Measurements from ENCODE around the gene WDR62. TPM values are rescaled to one million over a fixed set of nuclear protein-coding genes. Genes with fewer than 3 reads are reported as not detected.
A peak's percentile ranks its signal among the peaks of the same experiment; 100 is the strongest.

The WDR62 gene
- total RNA-seq, 6 donors from 2014 or later: 1.00 to 7.6 (median 2.4) TPM

DNA sequence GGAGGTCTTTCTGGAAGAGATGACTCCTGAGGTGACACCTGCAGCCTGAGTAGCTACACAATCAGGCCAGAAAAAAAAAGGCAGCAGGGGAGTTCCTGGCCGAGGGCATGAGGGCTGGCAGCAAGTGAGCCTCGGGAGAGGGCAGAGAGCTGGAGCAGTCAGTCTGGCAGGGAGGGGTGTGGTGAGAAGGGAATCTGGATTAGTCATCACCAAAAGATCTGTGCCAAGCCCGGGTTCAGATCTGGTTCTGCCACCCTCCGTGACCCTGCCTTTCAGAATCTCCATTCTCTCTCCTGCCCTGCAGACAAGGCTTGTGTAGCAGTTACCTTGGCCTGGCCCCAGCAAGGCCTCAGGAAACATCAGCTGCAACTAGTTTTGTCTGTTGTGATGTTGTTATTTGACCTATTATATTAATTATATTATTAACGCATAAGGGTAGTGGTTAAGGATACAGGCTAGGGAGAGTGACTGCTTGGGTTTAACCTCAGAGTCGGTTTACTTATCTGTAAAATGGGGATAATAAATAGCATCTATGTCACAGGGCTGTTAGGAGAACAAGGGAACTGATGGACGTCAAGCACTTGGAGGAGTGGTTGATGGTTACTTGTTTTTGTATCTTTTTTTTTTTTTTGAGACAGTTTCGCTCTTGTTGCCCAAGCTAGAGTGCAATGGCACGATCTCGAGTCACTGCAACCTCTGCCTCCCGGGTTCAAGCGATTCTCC is 82.4 kb downstream of the WDR62 start:
- H3K4me3 ChIP-seq: peak overlapping the region in 1 of 4 donors; percentile 17
- DNase-seq: peak in 1 of 2 donors; percentile 90
- H3K27ac ChIP-seq: peak overlapping the region; percentile 61 to 80 (median 72)
- H3K36me3 ChIP-seq: peaks cover 0 to 5% (median 2%) of the 10 kb centered on the region in 4 donors
- peak in 1 of 2 donors; percentile 76 for ATAC-seq (ENCODE audit: low FRiP score in 2 of 2)
- H3K9me3 ChIP-seq: no peaks in the 10 kb centered on the region
- no peaks in the 10 kb centered on the region for H3K27me3 ChIP-seq
- 63 to 64% methylated on average over 11 to 12 of the region's 12 CpGs for WGBS, 2 donors
- TF ChIP-seq POLR2AphosphoS5 (IDR thresholded peaks at IDR 0.05): peak; percentile 23 to 60
- no peak for TF ChIP-seq EP300 (IDR thresholded peaks at IDR 0.05)
- peak in 1 of 4 donors; percentile 48 for TF ChIP-seq POLR2A (IDR thresholded peaks at IDR 0.05)
- peaks cover 15 to 39% (median 31%) of the 10 kb centered on the region in 4 donors for H3K4me1 ChIP-seq

- Histone ChIP-seq H3K27ac (peak overlapping the region; percentile 96 to 100 (median 98)), H3K27me3 (no peaks in the 10 kb centered on the region), H3K36me3 (peaks cover 13 to 22% (median 17%) of the 10 kb centered on the region in 4 donors), H3K9me3 (no peaks in the 10 kb centered on the region), H3K4me1 (peaks cover 15 to 36% (median 25%) of the 10 kb centered on the region in 4 donors), H3K4me3 (peak overlapping the region in 3 of 4 donors; percentile 67 to 93 (median 93))
- 36 to 51% methylated on average over 7 of the region's 7 CpGs for WGBS, 2 donors
- DNase-seq (no peak), ATAC-seq (ENCODE audit: low FRiP score in 2 of 2) (no peak)
- TF ChIP-seq CTCF (IDR thresholded peaks at IDR 0.05) (no peak), EP300 (IDR thresholded peaks at IDR 0.05) (no peak), POLR2A (IDR thresholded peaks at IDR 0.05) (no peak), POLR2AphosphoS5 (IDR thresholded peaks at IDR 0.05) (no peak)
Observed at GRCh38 chr19:36139120-36139472, 84.4 kb downstream of the WDR62 start.

GRCh38 chr19:36139473-36140303 is 85.0 kb downstream of the WDR62 start, which contains the start of gene CAPNS1:
CAPNS1 (plus strand) TSS chr19:36140066; CDS start chr19:36141012, 946 bp downstream.
- WGBS, 2 donors: 0% methylated on average over 1 to 30 of the region's 75 CpGs
- H3K4me3 ChIP-seq: peak within 1 kb of the TSS; percentile 59 to 93 (median 80)
- DNase-seq (peak; percentile 99), ATAC-seq (ENCODE audit: low FRiP score in 2 of 2) (peak; percentile 96 to 97)
- TF ChIP-seq CTCF (IDR thresholded peaks at IDR 0.05) (peak in 4 of 6 experiments; percentile 21 to 40 (median 30)), EP300 (IDR thresholded peaks at IDR 0.05) (peak in 1 of 4 donors; percentile 22), POLR2AphosphoS5 (IDR thresholded peaks at IDR 0.05) (peak; percentile 87 to 98), POLR2A (IDR thresholded peaks at IDR 0.05) (peak; percentile 48 to 97 (median 94))
- H3K27ac ChIP-seq: peak within 1 kb of the TSS; percentile 96 to 100 (median 98)
- H3K36me3 ChIP-seq: peaks cover 18 to 28% (median 22%) of the 10 kb centered on the region in 4 donors
- peaks cover 15 to 36% (median 25%) of the 10 kb centered on the region in 4 donors for H3K4me1 ChIP-seq
- H3K27me3 ChIP-seq: no peaks in the 10 kb centered on the region
- H3K9me3 ChIP-seq: no peaks in the 10 kb centered on the region

DNA sequence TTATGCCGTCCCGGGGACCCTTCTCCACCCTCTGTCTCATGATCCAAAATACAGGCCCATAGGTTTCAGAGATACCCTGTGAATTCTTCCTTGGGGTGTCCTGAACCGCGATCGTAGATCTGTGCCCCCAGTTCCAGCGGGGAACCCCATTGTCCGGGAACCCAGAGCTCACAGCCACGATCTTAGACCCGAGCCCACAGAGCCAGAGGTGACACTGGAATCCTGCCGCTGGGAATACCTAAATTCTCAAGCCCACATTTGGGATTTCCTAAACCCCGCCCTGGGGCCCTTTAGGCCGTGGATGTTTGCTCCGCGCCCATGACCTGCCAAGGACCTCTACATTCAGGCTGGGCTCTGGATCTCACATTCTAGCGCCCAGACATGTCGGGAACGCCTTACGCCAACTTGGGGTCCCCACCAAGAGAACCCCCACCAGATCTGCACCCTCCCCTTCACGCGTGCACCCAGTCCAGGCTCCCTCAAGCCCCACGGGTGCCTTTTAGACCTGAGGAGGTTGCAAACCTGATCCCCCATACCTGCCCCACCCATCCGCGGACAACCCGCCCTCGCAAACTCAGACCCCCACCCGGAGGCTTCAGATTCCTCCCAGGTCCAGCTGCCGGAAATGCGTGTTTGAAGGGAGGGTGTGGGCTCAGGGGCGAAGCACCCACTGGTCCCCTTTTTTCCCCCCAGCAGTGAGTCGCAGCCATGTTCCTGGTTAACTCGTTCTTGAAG is 85.8 kb downstream of the WDR62 start:
- peaks cover 15 to 36% (median 25%) of the 10 kb centered on the region in 4 donors for H3K4me1 ChIP-seq
- peak in 1 of 4 donors; percentile 37 for TF ChIP-seq POLR2A (IDR thresholded peaks at IDR 0.05)
- no peak for TF ChIP-seq CTCF (IDR thresholded peaks at IDR 0.05)
- peak overlapping the region; percentile 96 to 100 (median 98) for H3K27ac ChIP-seq
- no peaks in the 10 kb centered on the region for H3K27me3 ChIP-seq
- peak; percentile 11 to 41 for ATAC-seq (ENCODE audit: low FRiP score in 2 of 2)
- no peaks in the 10 kb centered on the region for H3K9me3 ChIP-seq
- 0 to 1% methylated on average over 8 to 30 of the region's 31 CpGs for WGBS, 2 donors
- peak in 1 of 2 donors; percentile 56 for DNase-seq
- peak overlapping the region; percentile 59 to 93 (median 80) for H3K4me3 ChIP-seq
- peaks cover 19 to 36% (median 29%) of the 10 kb centered on the region in 4 donors for H3K36me3 ChIP-seq
